ENCODE measurements around the gene PAX3. TPM values are rescaled to one million over a fixed set of nuclear protein-coding genes. Genes with fewer than 3 reads are reported as not detected.

PAX3 gene
- not detected for total RNA-seq

DNA sequence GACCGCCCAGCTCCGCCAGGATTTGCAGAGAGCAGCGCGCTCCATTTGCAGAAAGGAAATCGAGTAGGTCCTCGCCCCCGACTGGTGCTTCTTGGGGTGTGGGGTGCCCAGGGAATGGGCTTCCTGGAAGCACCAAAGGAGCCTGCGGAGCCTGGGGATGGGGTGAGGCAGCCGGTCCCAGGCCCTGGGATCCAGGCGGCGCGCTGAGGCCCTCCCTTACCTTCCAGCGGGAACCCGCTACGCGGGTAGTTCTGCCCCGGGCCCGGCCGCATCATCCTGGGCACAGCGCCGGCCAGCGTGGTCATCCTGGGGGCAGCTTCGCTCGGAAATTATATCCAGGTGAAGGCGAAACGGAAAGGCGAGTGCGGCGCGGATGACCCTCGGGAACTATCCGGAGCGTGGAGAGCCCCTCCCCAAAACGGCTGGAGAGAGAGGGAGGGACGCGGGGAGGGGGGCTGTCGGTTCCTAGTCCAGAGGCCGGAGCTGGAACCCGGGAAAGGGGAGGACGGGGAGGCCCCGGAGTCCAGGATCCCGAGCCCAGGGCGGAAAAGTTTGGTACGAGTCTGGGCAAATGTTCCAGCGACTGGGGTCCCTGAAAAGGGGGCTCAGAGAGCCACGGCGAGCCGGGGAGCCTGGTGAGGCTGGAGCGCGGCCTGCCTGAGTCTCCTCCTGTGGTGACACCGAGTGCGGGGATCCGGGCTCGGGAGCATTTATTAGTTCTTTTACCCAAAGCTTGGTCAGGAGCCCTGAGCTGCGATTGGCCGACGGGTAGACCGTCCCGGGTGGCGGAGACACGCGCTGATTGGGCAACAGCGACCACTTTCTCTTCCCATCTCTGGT lies at the start of gene PAX3:
PAX3 (minus strand) TSS at position 688 of the 840 bp plus-strand sequence; CDS start at position 305, 383 bp downstream.
- no peak for ATAC-seq
- intact Hi-C loops (cut with DNase I): no loop called here
- DNase-seq (ENCODE audit: low spot score): no peak

DNA sequence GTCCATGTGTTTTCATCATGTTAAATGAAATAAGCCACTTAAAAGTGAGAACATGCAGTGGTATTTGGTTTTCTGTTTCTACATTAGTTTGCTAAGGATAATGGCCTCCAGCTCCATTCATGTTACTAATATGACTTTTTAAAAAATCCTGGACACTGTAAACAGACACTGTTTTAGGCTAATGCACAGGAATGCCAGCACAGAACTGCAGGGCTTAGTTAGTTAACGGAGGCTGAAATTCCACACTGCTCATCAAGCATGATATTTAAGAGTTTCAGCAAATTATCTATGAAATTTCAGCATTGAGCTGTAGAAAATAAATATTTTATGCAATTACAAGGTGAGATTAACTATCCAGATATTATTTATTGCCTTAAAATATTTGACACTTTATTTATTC lies 42.5 kb upstream of the PAX3 start:
- DNase-seq (ENCODE audit: low spot score) (no peak), ATAC-seq (no peak)
- intact Hi-C loops (cut with DNase I): no loop called here

DNA sequence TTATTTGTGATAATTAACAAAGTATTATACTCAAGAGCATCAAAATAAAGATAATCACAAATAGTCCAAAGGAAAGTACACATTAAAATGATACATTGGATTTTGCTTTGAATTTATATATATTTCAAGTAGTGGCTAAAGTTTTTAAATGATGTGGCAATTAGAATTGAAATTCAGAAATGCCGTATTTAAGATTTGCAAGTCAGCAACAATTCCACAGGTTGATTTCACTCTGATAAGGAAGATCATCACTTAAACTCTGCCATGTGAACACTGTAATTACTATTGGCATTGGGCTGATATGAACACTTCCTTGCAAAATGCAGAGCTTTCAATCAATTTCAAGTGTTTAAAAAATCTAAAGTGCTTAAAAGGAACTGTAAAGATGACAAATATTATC lies 39.6 kb upstream of the PAX3 start:
- intact Hi-C loops (cut with DNase I): no loop called here
- ATAC-seq: no peak
- DNase-seq (ENCODE audit: low spot score): no peak

DNA sequence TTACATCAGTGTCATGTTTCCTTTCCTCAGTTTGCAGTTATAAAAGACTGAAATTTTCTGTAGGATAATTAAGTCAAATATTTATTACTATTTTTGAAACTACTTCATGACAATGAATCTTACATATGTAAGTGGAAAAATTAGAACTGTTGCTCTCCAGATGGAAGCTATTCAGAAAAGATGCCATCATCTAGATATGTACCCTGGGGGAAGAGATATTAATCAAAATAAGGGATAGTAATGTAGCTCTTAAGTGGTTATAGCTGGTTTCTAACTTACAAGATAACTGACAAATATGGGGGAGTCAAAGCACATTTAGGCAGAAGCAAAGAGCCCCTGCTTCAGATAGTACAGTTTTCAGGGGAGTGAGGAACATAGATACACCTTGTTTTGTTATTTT lies 38.1 kb upstream of the PAX3 start:
- ATAC-seq: no peak
- no peak for DNase-seq (ENCODE audit: low spot score)
- intact Hi-C loops (cut with DNase I): no loop called here

DNA sequence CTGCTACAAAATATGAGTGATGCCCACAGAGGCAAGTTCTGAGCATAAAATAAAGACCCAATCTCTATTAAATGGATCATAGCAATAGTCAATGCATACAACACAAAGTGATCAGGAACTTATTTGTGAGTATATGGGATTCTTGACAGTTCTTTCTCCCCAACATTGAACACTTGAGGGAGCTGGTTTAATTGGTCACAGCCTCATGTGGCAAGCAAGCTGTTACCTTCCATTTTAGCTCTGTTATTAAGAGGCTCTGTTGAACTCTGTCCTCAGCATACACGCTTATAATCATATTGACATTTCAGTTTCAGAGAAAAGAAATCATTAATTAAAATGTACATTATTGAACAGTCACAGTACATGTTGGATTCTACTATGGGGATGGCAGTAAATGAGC lies 37.6 kb upstream of the PAX3 start:
- intact Hi-C loops (cut with DNase I): no loop called here
- DNase-seq (ENCODE audit: low spot score): no peak
- no peak for ATAC-seq

DNA sequence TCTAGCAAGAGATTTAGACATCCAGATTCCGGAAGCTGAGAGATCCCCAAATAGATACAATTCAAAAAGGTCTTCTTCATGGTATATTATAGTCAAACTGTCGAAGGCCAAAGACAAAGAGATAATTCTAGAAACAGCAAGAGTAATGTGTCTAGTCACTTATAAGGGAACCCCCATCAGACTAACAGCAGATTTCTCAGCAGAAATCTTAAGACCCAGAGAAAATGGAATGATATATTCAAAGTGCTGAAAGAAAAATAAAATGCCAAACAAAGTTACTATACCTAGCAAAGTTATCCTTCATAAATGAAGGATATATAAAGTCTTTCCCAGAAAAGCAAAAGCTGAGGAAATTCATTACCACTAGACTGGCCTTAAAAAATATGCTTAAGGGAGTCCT lies 36.1 kb upstream of the PAX3 start:
- ATAC-seq: no peak
- intact Hi-C loops (cut with DNase I): no loop called here
- DNase-seq (ENCODE audit: low spot score): no peak

DNA sequence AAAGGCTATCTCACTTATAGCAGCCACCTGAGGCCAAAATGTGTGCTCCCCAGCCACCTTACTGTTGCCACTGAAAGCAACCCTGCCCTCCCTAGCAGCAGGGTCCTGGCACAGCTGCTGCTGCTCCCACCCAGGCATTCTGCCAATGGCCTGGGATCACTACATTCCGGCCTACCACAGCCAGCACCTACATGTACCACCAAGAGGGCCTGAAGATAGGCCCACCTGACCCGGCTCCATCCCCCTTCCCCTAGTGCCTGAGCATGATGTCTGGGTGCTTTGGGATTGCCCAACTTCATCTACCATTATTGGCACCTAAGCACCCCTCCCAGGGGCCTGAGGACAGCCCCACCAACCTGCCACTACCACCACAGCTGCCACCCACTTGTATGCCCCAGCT lies 34.6 kb upstream of the PAX3 start:
- DNase-seq (ENCODE audit: low spot score) (no peak), ATAC-seq (no peak)
- intact Hi-C loops (cut with DNase I): no loop called here

DNA sequence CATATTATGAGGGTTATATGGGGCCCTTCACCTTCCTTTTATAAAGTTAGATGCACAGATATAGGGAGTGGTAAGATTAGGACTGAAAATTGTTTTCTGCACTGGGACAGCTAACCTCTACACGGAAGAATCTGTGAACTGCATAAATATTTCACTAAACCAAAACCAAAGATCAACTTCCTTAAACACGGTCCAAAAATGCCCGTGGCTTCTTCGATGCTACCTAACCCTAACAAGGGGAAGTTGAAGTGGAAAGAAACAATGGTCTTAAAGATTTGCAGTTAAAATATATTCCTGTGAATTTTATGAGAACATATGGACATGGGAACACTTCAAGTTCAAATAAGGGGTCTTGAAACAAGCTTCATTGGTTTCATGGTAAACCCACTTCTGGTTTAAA lies 33.3 kb upstream of the PAX3 start:
- intact Hi-C loops (cut with DNase I): no loop called here
- no peak for DNase-seq (ENCODE audit: low spot score)
- no peak for ATAC-seq

DNA sequence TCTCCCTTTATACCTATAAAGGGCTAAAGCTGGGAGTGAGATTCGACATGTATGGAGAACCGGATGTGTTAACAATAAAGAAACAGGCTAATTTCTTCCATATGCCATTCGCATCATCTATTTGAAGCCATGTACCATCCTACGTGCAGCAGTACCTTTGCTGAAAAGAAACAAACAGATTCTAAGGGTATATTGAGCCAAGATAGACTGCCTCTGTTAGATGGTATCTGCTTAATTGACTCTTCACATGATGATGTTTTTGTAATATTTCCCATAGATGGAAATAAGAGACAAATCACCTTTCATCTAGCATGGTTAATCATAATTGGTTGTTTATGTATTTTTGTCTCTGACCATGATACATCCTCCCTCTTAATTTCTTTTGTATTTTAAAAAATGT lies 32.1 kb upstream of the PAX3 start:
- ATAC-seq (no peak), DNase-seq (ENCODE audit: low spot score) (no peak)
- intact Hi-C loops (cut with DNase I): no loop called here

DNA sequence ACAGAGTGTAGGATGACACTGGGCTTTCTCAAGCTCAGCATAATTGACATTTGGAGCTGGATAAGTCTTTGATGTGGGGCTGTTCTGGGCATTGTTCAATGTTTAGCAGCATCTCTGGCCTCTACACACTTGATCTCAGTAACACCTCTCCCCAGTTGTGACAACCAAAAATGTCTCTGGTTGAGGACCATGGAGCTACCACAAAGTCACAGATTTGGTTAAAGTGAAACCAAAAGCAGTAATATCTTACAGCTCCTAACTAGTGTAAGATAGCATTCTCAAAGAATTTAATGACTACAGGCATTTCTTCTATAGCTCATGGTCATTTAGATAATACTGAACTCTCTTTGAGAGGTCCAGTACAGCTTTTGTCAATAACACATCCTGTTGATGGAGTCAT lies 23.4 kb upstream of the PAX3 start:
- intact Hi-C loops (cut with DNase I): no loop called here
- ATAC-seq: no peak
- no peak for DNase-seq (ENCODE audit: low spot score)

DNA sequence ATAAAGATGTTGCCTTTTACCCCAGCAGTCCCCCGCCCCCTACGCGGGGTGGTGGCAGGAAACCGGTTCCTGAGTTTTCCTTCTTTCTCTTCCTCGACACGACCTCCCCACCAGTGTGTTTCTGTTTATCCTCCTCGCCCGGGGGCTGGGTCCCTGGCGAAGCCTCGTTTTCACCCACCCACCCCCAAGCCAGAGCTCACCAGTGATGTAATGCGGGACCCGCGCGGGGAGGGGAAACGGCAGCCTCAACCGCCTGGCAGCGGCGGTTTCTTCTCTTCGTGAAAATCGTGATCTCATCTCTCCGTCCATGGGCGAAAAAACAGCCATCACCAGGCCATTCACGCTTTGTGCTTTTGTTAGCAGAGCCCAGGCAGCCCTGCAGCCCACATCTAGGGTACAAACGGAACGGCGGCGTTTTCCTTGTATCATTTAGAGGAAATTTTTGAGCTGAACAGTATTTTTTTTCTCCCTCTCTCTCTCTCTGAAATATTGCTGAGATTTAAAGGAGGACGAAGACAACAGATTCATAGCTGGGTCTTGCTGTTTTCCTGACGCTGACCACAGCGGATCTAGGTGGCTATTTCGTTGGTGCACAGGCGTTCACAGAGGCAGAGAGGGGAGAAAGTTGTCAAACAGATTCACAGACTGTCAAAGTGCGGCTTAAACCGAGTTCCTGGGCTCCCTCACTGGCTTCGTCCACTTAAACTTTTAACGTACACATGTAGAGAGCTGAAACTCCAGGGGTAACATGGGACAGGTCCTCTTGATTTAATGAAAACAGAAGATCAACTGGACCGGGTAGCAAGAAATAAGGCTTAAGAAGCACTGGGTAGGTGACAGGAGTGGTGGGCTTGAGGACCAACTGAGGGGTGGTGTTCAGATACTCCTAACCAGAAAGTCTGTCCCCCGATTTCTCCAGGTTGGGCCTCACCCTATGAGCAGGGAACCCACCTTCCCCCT lies 21.9 kb upstream of the PAX3 start:
- DNase-seq (ENCODE audit: low spot score) (peak; percentile 58), ATAC-seq (no peak)
- intact Hi-C loops (cut with DNase I): no loop called here

DNA sequence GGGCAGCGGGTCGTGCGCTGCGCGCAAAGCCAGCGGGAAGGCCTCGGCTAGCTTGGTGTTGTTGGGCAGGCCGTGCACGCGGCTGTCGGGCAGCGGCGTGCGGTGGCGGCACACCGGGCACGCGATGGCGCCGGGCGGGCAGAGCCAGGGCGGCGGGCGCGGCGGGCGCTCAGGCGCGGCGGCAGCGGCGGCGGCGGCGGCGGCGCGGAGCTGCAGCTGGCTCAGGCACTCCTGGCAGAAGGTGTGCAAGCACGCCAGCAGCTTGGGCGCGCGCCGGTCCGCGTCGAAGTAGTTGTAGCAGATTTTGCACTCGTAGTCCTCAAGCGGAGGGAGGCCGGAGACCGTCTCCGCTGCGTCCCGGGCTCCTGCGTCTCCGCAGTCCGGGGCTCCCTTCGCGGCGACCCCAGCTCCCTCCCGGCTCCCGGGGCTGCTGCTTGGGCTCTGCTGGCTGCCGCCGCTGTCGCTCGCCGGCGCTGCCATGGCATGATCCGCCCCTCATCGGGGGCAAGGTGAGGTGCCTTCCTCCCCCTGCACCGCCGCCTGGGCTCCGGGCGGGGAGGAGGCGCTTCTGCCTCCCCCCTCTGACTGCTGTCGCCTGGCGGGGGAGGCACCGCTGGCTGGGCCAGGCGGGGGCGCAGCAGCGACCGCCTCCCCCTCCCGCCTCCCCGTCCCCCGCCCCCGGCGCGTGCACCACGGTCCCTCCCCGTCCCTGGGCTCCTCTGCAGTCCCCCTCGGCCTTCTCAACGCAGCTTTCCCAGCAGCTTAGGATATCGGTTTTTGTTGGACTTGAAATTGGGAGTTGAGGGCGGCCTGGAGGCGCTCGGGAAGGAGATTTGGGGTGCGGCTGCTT lies 21.0 kb upstream of the PAX3 start:
- no peak for ATAC-seq
- intact Hi-C loops (cut with DNase I): no loop called here
- peak; percentile 54 for DNase-seq (ENCODE audit: low spot score)

DNA sequence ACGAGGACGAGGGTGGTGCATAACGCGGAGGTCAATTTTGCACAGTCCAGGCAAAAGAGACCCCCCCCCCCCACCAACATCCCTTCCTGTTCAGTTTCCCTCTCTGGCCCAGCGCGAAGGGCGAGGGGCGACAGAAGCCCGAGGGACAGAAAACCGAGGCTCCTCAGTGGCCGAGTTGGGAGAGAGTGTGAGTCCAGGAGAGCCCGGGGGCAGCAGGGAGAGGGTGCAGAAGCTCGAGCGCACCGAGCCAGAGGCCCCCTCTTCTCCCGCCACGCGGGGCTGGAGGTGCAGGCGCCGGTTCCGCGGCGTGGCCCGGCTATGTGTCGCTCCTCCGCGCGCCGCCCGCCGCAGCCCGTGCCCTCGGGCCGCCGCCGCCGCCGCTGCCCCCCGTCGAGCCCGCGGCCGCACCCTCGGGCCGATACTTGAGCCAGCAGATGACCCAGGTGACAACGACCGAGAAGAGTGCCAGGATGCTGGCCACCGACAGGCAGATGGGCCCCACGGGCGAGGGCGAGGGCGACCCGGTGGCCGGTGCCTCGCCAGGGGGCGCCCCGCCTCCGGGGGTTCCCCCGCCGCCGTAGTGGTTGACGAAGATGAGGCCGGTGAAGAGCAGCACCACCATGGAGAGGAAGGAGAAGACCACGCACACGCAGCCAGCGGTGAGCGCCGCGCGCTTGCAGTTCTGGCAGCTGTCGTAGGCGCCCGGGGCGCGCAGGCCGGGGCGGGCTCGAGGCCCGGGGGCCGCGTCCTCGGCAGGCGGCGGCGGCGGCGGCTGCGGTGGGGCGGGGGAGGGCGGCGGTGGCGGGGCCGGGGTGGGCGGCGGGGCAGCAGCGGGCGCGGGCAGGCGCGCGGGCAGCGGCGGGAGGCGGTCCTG lies 20.2 kb upstream of the PAX3 start:
- ATAC-seq (no peak), DNase-seq (ENCODE audit: low spot score) (peak; percentile 54)
- intact Hi-C loops (cut with DNase I): no loop called here

DNA sequence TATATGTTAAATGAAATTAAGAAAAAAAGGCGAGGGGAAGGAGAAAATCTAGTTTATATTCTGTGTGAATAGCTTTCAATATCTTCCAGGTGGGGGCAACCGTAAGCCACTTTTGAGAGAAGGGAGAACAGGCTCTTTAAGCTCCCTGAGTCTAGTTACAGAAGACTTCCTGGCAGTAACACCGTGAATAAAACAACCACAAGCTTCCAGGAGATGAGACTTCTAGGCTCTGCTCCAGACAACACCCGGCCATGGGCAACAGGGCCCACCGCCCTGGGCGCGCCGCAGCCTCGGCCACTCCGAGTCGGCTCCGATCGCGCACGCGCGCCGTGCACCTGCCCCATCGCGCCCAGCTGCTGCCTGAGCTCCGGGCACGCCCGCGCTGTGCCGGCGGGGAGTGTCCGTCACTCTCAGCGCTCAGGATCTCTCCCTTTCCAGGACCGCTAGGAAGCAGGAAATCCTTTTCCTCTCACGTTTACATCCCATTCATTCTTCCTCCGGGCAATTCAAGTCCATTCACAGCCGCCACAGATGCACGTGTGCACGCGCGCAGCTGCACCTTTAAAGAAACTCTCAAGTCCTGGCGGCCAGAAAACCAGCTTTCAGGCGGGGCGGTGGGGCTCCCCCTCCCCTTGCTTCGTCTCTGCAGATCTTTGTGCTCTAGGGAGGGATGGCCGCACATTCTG lies 19.4 kb upstream of the PAX3 start:
- peak; percentile 53 for ATAC-seq
- intact Hi-C loops (cut with DNase I): no loop called here
- peak; percentile 58 for DNase-seq (ENCODE audit: low spot score)

DNA sequence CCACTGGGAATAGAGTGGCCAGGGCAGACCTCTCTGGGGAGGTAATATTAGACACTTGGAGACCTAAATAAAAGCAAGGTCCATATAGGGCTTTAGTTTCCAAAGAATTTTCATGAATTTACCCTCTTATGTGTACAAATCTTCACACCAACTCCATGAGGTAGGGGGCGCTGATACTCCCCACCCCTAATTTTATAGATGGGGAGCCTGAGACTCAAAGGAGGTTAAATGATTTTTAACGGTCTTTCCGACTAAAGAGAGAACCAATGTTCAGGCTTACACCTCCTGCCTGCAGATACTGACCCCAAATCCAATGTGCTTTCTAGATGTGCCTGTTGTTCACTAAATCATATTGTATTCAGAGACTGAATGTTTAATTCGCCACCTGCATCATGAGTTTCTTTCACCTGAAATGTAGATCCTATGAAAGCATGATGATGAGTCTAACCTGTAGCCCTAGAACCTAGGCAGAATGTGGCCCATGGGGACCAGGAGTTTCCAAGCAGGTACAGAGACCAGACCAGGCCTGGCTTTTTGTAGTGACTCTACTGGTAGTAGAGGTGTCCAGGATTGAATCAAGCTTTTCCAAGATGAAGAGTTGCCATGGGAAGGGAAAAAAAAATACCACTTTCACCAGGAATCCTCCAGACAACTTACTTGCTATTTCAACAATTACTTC lies 16.8 kb upstream of the PAX3 start:
- intact Hi-C loops (cut with DNase I): no loop called here
- ATAC-seq (no peak), DNase-seq (ENCODE audit: low spot score) (no peak)

DNA sequence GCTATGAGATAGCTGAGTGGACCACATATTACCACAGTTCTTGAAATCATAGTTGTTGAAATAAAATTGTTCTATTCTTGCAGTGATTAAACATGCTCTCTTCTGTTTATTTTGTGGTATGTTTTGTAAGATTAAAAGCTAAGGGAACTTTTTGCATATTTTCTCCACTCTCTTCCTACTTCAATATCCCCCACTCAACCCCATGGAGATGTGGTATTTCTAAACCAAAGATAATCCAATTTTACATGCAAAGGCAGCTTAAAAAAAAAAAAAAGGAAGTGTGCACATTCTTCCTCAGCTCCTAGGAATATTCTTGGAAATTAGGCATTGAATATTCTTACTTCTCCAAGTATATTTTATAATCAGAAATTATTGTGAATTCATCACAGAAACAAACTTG lies 15.0 kb upstream of the PAX3 start:
- intact Hi-C loops (cut with DNase I): no loop called here
- DNase-seq (ENCODE audit: low spot score) (no peak), ATAC-seq (no peak)

DNA sequence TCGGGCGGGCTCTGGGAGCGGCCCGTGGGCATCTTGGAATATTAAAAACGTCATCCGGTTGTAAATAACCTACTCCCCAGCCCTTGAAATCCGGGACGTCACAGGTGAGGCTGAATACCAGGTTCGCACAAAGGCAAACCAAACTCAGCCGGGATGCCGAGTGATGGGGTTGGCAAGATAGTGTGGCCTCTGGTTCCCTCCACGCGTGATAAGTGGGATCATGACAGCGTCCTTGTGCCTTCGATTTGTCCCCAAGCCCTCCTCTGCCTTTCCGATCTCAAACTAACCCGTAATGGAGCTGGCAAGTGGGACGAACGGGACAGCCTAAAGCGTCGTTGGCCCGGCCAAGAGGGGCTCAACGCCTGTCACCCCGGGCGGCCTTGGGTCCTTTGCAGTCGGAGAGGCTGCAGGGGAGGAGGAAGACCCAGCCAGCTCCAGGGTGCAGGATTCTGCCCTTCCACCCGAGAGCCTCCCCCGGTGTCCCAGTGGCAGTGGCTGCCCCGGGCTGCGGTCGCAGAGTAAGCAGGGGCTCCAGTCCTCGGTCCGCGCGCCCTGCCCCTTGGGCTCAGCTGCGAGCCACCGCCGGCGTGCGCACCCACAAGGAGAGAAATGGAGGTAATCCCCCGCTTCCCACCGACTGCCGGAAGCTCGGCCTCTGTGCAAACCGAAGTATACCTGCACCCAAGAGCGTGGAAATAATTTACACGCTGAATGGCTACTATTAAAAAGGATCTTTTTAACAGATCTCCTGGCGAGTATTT lies 13.4 kb upstream of the PAX3 start:
- ATAC-seq (no peak), DNase-seq (ENCODE audit: low spot score) (peak; percentile 36)
- intact Hi-C loops (cut with DNase I): no loop called here

Measured in sciatic nerve (tissue), 2 donors.